NCI-H146 (cell line): Measurements from ENCODE around the gene RAET1L.
A peak's percentile ranks its signal among the peaks of the same experiment; 100 is the strongest.
"Not testable (repeated sequence)": the region's sequence is repeated elsewhere in the genome, so short reads cannot be mapped to it uniquely, and the experiment has no call there.

ENCODE experiments used
- DNase-seq: peaks from one replicate; lab custom pipeline; 2025; lab: John Stamatoyannopoulos, UW

Gene RAET1L

DNA sequence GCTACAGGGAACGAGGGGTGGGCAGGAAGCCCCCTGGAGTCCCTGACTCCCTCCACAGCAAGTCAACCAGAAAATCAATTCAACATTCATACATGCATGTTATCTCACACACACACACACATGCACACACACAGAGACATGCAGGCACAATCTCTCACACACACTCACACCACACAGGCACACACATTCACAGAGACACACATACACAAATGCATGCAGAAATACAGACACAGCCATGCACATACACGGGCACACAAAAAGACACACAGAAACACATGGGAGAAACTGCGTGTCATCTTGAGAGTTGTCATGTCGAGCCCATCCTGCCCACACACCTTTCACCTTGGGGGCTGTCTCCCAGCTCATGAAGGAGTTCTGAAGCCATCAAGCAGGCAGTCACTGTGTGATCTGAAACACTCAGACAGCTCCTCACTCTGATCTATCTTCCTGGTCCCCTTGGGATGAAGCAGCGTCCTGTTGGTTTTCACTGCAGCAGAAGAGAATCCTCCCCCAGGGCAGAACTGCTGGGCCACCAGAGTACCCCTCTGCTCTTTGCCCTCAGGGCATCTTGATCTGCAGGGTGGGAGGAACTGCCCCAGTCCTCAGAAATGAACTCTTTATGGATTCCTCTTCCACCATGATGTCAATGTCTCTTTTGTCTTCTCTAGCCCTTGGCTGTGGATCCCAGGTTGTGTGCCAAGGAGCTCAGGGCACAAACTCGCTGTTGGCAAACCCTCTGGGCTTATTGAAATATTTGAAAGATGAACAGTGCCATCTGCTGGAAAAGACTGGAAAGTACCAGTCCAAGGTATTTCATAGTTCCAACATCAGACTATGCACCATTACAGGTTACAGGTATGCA, 8.8 kb downstream of the RAET1L start:
- peak; percentile 85 for DNase-seq

DNA sequence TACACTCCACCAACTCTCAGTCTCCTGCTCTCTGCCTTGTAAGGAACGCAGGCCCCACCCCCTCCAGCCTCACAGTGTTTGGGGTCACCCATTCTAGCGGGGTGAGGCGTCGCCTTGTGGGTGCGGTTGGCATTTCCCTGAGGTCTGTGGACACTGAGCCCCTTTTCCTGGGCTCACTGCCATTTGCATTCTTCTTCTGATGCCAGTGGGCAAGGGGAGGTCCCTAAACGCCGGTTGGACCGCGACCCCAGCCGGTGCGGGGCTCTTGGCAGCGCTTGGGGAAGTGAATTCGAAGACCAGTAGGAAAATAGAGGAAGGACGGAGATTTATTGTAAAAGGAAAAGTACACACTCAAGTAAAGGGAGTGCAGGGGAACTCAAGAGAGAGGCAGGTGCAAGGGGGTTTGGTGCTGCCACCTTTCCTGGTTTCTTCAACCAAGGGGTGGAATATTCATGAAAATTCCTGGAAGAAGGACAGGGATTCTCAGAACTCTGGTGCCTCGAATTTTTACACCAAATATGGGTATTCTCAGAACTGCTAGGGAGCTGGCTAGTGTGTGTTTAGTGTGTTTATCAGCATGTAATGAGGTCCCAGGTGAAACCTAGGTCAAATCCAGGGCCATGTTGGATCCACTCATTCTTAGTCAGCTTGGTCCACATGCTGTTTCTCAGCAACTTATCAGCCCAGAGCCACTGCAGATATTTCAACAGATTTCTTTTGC, 9.9 kb downstream of the RAET1L start:
- DNase-seq: not testable (repeated sequence)

- not testable (repeated sequence) for DNase-seq
Measured at GRCh38 chr6:150014623-150015280, 10.6 kb downstream of the RAET1L start.

DNA sequence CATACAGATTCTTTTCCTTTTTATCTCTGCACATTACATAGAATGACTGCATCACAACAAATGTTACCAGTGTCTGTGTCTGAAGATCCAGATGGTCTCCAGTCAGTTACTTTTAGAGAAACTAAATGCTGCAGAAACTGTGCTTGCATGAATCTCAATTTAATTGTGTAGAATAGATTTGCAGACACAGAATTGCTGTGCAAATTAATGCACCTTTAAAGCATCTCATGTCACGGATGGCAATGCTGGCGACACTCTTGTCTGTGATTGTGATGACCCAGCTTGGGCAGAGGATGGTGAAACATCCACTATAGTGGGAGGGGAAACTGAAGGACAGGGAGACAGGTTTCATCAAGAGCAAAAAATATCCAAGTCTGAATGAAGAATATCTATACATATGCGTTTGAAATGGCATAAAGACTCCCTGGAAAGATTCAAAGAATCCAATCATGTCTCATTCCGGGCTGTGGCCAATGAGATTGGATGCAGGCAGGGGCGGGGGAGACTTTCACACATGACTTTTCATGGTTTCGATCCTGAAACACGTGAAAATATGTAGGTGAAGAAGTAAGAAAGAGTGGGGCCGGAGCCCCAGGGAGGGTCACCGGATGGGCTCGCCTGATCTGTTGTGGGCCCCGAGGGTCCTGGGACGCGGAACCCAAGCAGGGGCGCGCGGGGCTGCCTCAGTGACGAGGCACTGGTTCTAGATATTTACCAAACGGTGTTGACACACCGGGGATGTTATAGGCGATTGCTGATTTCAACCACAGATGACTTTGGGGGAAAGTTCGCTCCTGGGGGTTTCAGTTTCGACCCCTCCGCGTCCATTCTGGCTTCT, 11.3 kb downstream of the RAET1L start:
- not testable (repeated sequence) for DNase-seq

DNA sequence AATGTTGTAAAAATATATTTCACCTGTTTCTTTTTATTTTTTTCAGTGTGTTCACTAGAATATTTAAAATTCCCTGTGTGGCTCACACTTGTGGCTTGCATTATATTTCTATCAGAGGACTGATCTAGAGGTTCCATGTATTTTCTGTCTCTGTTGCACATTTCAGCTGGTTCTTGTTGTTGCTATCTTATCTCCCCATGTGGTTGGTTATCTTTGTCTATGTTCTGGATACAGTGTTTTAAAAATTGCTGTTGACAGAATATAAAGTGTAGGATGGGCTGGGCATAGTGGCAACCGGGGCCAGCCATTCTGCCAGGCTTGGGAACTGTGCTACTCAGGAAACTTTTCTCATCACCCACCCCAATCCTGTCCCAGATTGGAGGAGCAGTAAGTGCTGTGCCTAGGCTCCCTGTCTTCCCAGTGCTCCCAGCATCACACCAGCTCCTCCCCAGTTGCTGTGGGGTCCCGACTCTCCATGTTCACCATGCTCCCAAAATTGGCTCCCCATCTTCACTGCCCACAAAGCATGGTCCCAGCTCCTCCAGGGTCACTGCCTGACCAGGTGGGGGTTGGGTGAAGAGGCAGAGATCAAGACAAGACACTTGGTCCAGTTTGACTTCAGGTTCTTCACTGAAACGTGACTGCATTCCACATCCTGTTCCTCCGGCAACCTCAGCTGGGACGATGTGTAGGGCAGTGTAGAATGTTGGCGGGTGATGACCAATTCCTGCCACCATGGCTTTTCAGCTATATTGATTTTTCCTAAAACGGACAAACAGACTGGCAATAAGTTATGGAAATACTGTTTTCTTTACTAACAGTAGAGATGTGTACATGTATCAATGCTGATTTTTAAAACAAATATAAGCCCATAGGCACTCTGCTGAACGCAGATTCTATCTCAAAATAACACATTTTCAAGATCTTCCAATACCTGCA, 12.2 kb downstream of the RAET1L start:
- DNase-seq: not testable (repeated sequence)

DNA sequence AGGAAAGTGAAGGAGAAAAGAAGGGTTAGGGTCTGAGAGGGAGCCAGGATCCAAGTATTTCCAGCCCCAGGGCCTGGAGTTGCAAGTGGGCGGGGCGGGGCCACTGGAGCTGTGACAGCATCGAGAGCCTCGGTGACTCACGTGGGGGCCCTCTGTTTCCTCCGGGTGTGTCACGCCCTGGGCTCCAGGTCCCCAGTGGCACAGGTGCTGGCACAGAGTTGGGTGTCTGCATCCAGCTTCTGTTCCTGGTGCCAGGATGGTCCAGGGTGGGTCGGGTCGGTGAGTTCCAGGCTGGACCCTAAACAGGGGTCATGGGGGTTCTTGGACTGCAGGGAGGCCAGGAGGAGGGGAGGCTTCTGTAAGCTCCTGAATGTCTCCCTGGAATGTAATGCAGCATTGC, 16.7 kb downstream of the RAET1L start:
- peak; percentile 23 for DNase-seq

DNA sequence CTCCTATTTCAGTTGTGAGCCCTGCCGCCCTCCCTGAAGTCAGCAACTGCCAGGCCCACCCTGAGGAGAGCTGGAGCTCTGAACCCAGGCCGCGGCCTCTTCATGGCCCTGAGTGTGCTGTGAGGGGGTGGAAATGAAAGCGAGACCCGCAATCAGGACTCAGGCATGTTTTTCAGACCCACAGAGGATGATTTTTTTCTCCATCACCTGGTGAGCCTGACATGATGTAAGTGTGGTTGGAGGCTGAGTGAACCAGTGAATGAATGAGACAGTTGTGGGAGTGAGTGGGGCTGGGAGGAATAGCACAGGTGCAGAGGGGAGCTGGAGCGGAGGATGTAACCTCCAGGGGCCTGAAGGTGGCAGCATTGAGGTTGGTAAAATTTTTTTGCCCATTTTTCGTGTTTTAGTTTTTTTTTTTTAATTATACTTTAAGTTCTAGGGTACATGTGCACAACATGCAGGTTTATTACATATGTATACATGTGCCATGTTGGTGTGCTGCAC, 18.3 kb downstream of the RAET1L start:
- peak; percentile 34 for DNase-seq

DNA sequence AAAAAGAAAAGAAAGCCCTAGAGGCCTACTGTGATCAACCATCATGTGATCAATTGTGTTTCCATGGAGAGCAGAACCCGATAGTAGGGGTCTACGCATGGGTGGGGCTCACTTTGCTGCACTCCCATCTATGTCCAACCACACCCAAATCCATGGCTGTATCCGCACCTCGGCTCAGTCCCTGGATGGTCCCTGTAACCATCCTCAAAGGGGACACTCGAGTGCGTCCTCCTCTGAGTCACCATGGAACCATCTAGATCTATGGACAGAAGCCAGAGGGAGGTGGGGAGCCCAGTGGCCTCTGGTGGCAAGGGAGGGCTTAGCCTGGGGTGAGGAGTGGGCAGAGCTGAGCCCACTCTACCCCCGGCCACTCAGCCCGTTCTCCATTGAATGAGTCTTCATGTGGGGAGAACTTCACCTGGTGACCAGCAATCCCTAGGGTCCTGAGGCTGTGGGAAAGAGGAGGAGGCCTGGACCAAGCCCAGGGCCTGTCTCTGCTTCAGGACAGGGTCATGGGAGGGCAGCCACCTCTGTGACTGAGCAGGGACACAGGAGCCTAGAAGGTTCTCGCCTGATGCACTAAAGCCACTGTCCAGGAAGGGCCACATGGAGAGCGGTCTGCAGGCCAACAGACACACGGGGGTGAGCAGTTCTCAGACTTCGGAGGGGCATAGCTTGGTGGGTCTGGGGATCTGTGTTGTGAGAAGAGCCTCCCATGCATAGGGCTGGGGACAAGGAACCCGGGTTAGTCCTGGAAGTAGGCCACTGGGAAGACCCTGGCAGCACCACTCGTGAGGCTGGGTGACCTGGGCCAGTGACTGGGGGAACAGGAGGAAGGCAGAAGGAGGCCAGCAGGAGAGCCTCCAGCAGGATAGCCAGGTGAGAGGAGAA, 19.3 kb downstream of the RAET1L start:
- DNase-seq: no peak

DNA sequence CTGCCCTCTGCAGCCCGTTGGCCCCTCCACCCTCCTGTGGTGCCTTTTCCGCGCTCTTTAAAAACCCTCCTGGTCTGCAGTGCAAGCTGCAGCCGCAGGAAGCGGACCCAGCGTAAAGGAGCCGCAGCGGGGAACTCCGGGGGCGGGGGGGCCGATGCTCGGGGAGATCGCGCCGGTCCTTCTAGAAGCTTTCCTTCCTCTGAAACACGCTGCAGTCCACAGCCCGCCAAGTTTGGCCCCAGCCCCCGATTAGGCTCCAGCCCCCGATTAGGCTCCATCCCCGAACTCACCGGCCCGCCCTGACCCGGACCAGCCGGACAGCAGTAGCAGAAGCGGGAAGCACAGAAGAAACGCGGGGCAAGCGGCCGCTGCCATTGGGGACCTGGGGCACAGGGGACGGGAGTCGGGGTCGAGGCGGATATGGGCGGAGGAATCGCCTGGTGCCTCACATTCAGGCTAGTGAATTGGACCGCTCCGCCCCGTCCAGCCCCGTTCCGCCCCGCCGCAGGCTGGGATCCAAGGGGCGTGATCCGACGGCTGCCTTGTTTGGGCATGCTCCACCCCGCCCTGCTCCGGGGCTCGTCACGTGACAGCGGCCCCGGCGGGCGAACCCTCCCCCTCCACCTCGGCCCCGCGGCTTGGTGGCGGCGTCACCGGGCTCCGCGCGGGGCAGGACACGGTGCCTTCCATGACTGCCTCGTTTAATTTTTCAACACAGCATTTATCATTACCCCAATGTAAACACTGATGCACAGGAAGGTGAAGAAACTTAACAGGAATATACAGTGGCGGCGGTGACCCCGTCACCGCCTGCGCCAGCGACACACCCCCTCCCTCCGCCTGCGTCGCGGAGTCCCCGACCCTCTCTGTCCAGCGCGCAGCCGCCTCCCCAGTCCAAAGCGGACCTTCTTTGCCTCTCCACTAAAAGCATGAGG, 20.3 kb downstream of the RAET1L start:
- peak; percentile 98 for DNase-seq

GRCh38 chr6:150004101-150004782, 21.1 kb downstream of the RAET1L start:
- DNase-seq: peak; percentile 70

- DNase-seq: not testable (repeated sequence)
Measured at GRCh38 chr6:150003599-150003998, 21.7 kb downstream of the RAET1L start.

DNA sequence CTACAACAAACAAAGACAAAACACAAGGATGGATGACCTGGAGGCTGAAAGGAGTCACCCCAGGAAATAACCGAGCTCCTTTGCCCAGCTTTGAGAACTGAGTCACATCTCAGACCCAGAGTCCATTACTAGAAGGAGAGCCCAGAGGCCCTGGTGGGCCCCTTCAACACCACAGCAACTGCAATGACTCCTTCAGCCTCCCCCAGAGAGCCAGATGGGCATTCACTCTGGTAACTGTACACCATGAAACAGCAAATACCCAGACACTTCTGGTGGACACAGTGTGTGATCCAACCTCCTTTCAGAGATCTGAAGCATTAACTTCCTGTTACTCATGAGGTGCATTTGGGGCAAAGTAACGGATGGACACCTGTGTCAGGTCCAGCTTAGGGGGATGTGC, 22.6 kb downstream of the RAET1L start:
- DNase-seq: no peak

DNA sequence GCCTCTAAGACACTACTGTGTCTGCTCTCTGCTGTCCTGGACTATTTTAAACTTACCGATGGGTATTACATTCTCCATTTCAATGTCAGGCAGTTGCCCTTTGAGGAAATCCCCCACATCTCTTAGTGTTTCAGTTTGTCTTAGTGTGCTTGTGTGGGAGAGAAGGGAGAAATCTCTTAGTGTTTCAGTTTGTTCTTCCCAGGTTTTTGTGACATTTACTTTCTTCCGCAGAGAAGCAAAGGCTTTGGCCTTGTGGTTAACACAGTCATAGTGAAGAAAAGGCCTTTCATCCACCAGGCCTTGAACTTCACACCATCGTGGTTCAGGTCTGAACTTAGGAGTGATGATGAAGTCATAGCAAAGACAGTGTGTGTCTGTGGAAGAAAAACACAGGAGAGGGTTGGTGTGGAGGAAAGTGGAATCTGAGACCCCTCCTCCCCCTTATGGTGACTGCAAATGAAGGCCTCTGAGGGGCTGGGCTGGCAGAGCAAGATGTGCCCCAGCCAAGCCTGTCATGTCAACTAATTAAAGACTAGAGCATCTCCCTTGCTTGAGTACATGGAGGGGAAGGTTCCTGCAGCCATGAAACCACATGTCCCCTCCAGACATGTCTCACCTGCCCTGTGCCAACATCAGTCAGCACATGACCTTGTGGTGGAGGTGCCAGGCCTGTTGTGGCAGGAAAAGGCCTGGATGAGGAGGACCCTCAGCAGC, 23.9 kb downstream of the RAET1L start:
- no peak for DNase-seq

GRCh38 chr6:149999636-150000035, 25.7 kb downstream of the RAET1L start:
- DNase-seq: no peak

DNA sequence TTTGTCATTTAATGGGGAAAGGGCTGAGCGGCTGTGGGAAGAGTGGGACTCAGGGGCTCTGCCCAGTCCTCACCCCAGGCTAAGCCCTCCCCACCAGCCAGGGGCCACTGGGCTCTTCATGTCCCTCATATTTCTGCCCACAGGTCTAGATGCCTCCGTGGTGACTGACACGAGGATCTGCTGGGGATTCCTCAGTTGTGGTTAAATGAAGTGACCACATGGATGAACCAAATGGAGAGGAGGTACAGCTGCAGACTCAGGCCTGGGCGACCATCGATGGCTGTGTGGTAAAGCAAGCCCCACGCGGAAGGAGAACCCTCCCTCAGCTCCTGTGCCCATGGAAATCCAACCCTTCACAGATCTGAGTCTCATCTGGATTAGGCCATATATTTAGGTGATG, 29.4 kb downstream of the RAET1L start:
- no peak for DNase-seq

DNA sequence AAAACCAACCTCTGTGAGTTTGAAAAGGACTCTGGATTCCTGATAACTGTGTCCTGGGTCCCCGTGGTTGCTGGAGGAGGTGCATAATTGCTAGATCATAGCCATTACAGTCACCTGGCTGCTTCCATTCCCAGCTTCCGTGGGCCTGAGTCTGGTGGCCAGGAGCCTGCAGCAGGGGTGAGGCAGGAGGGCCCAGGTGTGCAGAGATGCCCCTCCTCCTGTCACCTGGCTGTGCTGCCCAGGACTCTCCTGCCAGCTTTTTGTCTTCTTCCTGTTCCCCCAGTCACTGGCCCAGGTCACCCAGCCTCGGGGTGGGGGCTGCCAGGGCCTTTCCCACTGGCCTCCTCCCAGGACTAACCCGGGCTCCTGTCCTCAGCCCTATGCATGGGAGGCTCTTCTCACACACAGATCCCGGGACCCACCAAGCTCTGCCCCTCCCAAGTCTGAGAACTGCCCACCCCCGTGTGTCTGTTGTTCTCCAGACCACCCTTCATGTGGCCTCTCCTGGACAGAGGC, 30.0 kb downstream of the RAET1L start:
- DNase-seq: no peak

DNA sequence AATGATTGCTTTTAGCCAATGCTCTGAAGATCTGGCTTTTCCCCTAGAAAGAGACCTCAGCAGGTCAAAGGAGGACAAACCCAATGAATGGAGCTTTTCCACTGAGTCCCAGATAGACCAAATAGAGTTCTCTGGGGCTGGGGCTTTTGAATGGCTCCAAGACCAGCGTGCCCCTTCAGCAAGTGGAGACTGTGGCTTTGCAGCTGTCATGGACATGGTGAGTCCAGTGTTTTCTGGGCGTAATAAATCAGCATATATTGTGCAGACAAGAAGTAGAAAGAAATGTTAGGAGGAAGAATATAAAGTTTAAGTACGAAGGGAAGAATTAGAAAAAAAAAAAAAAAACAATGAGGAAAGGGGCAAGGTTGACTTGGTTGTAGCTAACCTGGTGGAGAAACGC, 33.5 kb downstream of the RAET1L start:
- DNase-seq: no peak
